VCaP (cell line): ENCODE measurements around the gene TMEM92.
"Not testable (repeated sequence)": the region's sequence is repeated elsewhere in the genome, so short reads cannot be mapped to it uniquely, and the experiment has no call there.

ENCODE experiments used
- H3K27ac ChIP-seq: fragments of 450-650 bp; 2 replicates; pipeline ENCODE4 v1.5.1; 2017
- CTCF ChIP-seq: fragments of 450-650 bp; conservative IDR thresholded peaks from 2 replicates; pipeline ENCODE4 v1.5.1; 2017; ENCODE audit warnings: mild to moderate bottlenecking, moderate library complexity

The TMEM92 gene

GRCh38 chr17:50280068-50280467, 5.8 kb downstream of the TMEM92 start:
- TF ChIP-seq CTCF: no peak
- no peak overlapping the region for H3K27ac ChIP-seq

- no peak overlapping the region for H3K27ac ChIP-seq
- no peak for TF ChIP-seq CTCF
These were observed 6.7 kb downstream of the TMEM92 start for GRCh38 chr17:50280801-50281441.

GRCh38 chr17:50281739-50282401, 7.6 kb downstream of the TMEM92 start:
- TF ChIP-seq CTCF: no peak
- H3K27ac ChIP-seq: no peak overlapping the region

- TF ChIP-seq CTCF: no peak
- H3K27ac ChIP-seq: no peak overlapping the region
These were observed 9.0 kb downstream of the TMEM92 start for GRCh38 chr17:50283246-50283645.

GRCh38 chr17:50283714-50284113, 9.4 kb downstream of the TMEM92 start:
- no peak overlapping the region for H3K27ac ChIP-seq
- no peak for TF ChIP-seq CTCF

GRCh38 chr17:50285941-50286340, 11.7 kb downstream of the TMEM92 start:
- no peak overlapping the region for H3K27ac ChIP-seq
- no peak for TF ChIP-seq CTCF

- H3K27ac ChIP-seq: not testable (repeated sequence)
These were observed 13.0 kb downstream of the TMEM92 start for GRCh38 chr17:50287302-50287701.

- no peak overlapping the region for H3K27ac ChIP-seq
- no peak for TF ChIP-seq CTCF
These were observed 14.0 kb downstream of the TMEM92 start for GRCh38 chr17:50288306-50288705.
